ENCODE measurements around the gene PKP2.

GRCh38 chr12:32839828-32840227, 56.7 kb downstream of the PKP2 start:
- TF ChIP-seq POLR2AphosphoS5 (IDR thresholded peaks at IDR 0.05; ENCODE audit: insufficient read depth, low read depth, low read length): no peak
- no peak for TF ChIP-seq POLR2A (IDR thresholded peaks at IDR 0.05; ENCODE audit: low read depth, low read length)
- TF ChIP-seq, protein P1, sequence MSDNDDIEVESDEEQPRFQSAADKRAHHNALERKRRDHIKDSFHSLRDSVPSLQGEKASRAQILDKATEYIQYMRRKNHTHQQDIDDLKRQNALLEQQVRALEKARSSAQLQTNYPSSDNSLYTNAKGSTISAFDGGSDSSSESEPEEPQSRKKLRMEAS (IDR thresholded peaks at IDR 0.05; ENCODE audit: insufficient read depth, insufficient read length): no peak
- TF ChIP-seq, protein P2, sequence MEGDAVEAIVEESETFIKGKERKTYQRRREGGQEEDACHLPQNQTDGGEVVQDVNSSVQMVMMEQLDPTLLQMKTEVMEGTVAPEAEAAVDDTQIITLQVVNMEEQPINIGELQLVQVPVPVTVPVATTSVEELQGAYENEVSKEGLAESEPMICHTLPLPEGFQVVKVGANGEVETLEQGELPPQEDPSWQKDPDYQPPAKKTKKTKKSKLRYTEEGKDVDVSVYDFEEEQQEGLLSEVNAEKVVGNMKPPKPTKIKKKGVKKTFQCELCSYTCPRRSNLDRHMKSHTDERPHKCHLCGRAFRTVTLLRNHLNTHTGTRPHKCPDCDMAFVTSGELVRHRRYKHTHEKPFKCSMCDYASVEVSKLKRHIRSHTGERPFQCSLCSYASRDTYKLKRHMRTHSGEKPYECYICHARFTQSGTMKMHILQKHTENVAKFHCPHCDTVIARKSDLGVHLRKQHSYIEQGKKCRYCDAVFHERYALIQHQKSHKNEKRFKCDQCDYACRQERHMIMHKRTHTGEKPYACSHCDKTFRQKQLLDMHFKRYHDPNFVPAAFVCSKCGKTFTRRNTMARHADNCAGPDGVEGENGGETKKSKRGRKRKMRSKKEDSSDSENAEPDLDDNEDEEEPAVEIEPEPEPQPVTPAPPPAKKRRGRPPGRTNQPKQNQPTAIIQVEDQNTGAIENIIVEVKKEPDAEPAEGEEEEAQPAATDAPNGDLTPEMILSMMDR (IDR thresholded peaks at IDR 0.05; ENCODE audit: extremely low read depth in 1 of 2, insufficient read depth in 1 of 2, low read depth in 1 of 2, low read length in 2 of 2): no peak
- TF ChIP-seq EZH2 (IDR thresholded peaks at IDR 0.05; ENCODE audit: borderline replicate concordance, low read depth, low read length, severe bottlenecking): no peak
- TF ChIP-seq FOS (IDR thresholded peaks at IDR 0.05; ENCODE audit: borderline replicate concordance, insufficient read depth, low read length): no peak
